GM23338 (cell line): ENCODE results near the gene C3orf22.

Experiments
- CREB1 ChIP-seq: fragments of 250-450 bp; sonication (Bioruptor Pico); IDR thresholded peaks from 2 replicates; pipeline ENCODE4 v1.5.0; 2020; ENCODE audit warnings: low read depth, mild to moderate bottlenecking, moderate library complexity
- CTCF ChIP-seq, 2 experiments: fragments of 200-600 bp in 1 of 2; sonication (generic) in 1 of 2; conservative IDR thresholded peaks; 2 replicates each; pipeline versions ENCODE4 v1.5.1 to v1.6.1; 2016 to 2017; ENCODE audit warnings: antibody characterized with exemption in 2 of 2, low read depth in 2 of 2, mild to moderate bottlenecking in 2 of 2, moderate library complexity in 1 of 2
- EZH2 ChIP-seq: fragments of 200-600 bp; sonication (generic); IDR thresholded peaks from one replicate; pipeline ENCODE4 v1.8.0; 2017; ENCODE audit warnings: antibody characterized with exemption, mild to moderate bottlenecking, low read depth; ENCODE audit not compliant: unreplicated experiment
- EZH2phosphoT487 ChIP-seq: fragments of 200-600 bp; sonication (generic); IDR thresholded peaks from one replicate; pipeline ENCODE4 v1.8.1; 2018; ENCODE audit warnings: antibody characterized with exemption; ENCODE audit not compliant: unreplicated experiment
- JUNB ChIP-seq: IDR thresholded peaks from one replicate; pipeline ENCODE4 v1.6.1; 2016; ENCODE audit warnings: antibody characterized with exemption; ENCODE audit not compliant: unreplicated experiment
- POLR2AphosphoS5 ChIP-seq: IDR thresholded peaks from 2 replicates; pipeline ENCODE4 v1.6.1; 2016; ENCODE audit warnings: antibody characterized with exemption, low read depth
- REST ChIP-seq: IDR thresholded peaks from one replicate; pipeline ENCODE4 v1.6.1; 2018; ENCODE audit warnings: antibody characterized with exemption; ENCODE audit not compliant: unreplicated experiment

- TF ChIP-seq CTCF (conservative IDR thresholded peaks at IDR 0.05; ENCODE audit: low read depth in 2 of 2) (no peak), EZH2 (no peak), EZH2phosphoT487 (no peak), JUNB (no peak), POLR2AphosphoS5 (no peak), REST (no peak), CREB1 (CRISPR knock-in tag) (no peak)
These were observed 19.0 kb downstream of the C3orf22 start for GRCh38 chr3:126539558-126540250.
